Measurements from ENCODE around the gene PHACTR1.

The PHACTR1 gene

GRCh38 chr6:13274707-13275434 is 558.3 kb downstream of the PHACTR1 start:
- DNase-seq = peak; percentile 22 to 40

GRCh38 chr6:13275435-13275989 is 558.9 kb downstream of the PHACTR1 start:
- DNase-seq = no peak

- no peak for DNase-seq
Measured at GRCh38 chr6:13277231-13277630, 560.7 kb downstream of the PHACTR1 start.

GRCh38 chr6:13278164-13278563 is 561.6 kb downstream of the PHACTR1 start:
- DNase-seq = no peak

GRCh38 chr6:13278991-13279390 is 562.4 kb downstream of the PHACTR1 start:
- no peak for DNase-seq

GRCh38 chr6:13280254-13280653 is 563.7 kb downstream of the PHACTR1 start:
- no peak for DNase-seq

- no peak for DNase-seq
Measured at GRCh38 chr6:13281686-13282085, 565.1 kb downstream of the PHACTR1 start.

GRCh38 chr6:13282393-13283069 is 566.0 kb downstream of the PHACTR1 start:
- no peak for DNase-seq

- no peak for DNase-seq
Measured at GRCh38 chr6:13283331-13283730, 566.8 kb downstream of the PHACTR1 start.

GRCh38 chr6:13284646-13285045 is 568.1 kb downstream of the PHACTR1 start:
- no peak for DNase-seq

GRCh38 chr6:13285705-13286104 is 569.1 kb downstream of the PHACTR1 start:
- peak in 1 of 2 donors; percentile 51 for DNase-seq

- DNase-seq = peak; percentile 45 to 51
Measured at GRCh38 chr6:13286181-13286580, 569.6 kb downstream of the PHACTR1 start.

GRCh38 chr6:13287104-13287503 is 570.5 kb downstream of the PHACTR1 start:
- DNase-seq = no peak

- no peak for DNase-seq
Measured at GRCh38 chr6:13288481-13288880, 571.9 kb downstream of the PHACTR1 start.

GRCh38 chr6:13288969-13289391 is 572.4 kb downstream of the PHACTR1 start:
- no peak for DNase-seq

GRCh38 chr6:13289789-13290318 is 573.3 kb downstream of the PHACTR1 start:
- no peak for DNase-seq

GRCh38 chr6:13290335-13290734 is 573.8 kb downstream of the PHACTR1 start:
- no peak for DNase-seq

- no peak for DNase-seq
Measured at GRCh38 chr6:13292774-13293173, 576.2 kb downstream of the PHACTR1 start.

- peak; percentile 35 for DNase-seq
Measured at GRCh38 chr6:13294499-13295069, 578.0 kb downstream of the PHACTR1 start.

GRCh38 chr6:13295576-13295975 is 579.0 kb downstream of the PHACTR1 start:
- no peak for DNase-seq

- DNase-seq = no peak
Measured at GRCh38 chr6:13296536-13296997, 580.0 kb downstream of the PHACTR1 start.

- DNase-seq = no peak
Measured at GRCh38 chr6:13297391-13297790, 580.8 kb downstream of the PHACTR1 start.

- no peak for DNase-seq
Measured at GRCh38 chr6:13298446-13298845, 581.9 kb downstream of the PHACTR1 start.

Data from inflammatory macrophage treated with lipopolysaccharide for 1 hour (primary cell).